Mesothelial cell of epicardium (in vitro differentiated cells): ENCODE results near the gene GPR32. TPM values are rescaled to one million over a fixed set of nuclear protein-coding genes. Genes with fewer than 3 reads are reported as not detected.

Experiments used
- DNase-seq, 2 experiments: peaks; one replicate each; pipeline ENCODE4 v3.0.0; 2021; ENCODE audit warnings: low spot score in 2 of 2; ENCODE audit not compliant: unreplicated experiment in 2 of 2
- H3K27ac Mint-ChIP-seq: 2 replicates; pipeline ENCODE4 v1.8.0; 2021; ENCODE audit warnings: mixed read lengths
- H3K27me3 Mint-ChIP-seq: 2 replicates; pipeline ENCODE4 v1.8.0; 2021; ENCODE audit warnings: low read depth, mixed read lengths
- H3K36me3 Mint-ChIP-seq: 2 replicates; pipeline ENCODE4 v1.8.0; 2021; ENCODE audit warnings: mixed read lengths
- H3K4me1 Mint-ChIP-seq: 2 replicates; pipeline ENCODE4 v1.8.0; 2021; ENCODE audit warnings: mixed read lengths
- H3K4me3 Mint-ChIP-seq: 2 replicates; pipeline ENCODE4 v1.8.0; 2021; ENCODE audit warnings: mild to moderate bottlenecking, moderate library complexity, mixed read lengths
- H3K9me3 Mint-ChIP-seq: 2 replicates; pipeline ENCODE4 v1.8.0; 2021; ENCODE audit warnings: mixed read lengths
- CTCF ChIP-seq: fragments of 200-600 bp; sonication (generic); IDR thresholded peaks from one replicate; pipeline ENCODE4 v1.5.0; 2021; ENCODE audit warnings: antibody characterized with exemption; ENCODE audit not compliant: unreplicated experiment
- total RNA-seq: library from RNA; stranded (reverse); gene quantifications from 3 replicates; pipeline ENCODE4 v1.2.1, GENCODE V29; 2021

GPR32 gene
- total RNA-seq, 1 donor from 2014 or later, result not detected

DNA sequence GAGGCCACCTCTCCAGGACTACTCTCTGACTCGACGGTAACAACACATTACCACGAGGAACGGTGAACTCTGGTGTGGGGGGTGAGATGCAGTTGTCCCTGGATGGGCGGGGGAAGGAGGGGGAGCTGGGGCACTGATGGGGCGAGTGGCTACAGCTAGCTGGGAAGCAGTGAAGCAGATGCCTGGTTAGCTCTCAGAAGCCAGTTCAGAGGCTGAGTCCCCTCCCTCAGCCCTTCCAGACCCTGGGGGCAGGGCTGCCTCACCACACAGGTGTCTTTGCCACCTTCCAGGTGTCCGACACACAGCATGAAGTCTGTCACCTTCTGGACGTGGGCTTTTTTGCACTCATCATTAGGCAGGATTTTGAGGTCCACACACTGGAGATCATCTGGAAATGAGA is 49.4 kb downstream of the GPR32 start:
- no peak for TF ChIP-seq CTCF
- Mint-ChIP-seq H3K4me3 (no peak overlapping the region), H3K9me3 (peaks cover 4% of the 10 kb centered on the region), H3K27ac (no peak overlapping the region), H3K4me1 (peaks cover 16% of the 10 kb centered on the region), H3K36me3 (no peaks in the 10 kb centered on the region), H3K27me3 (peaks cover 98% of the 10 kb centered on the region)
- DNase-seq, result no peak

DNA sequence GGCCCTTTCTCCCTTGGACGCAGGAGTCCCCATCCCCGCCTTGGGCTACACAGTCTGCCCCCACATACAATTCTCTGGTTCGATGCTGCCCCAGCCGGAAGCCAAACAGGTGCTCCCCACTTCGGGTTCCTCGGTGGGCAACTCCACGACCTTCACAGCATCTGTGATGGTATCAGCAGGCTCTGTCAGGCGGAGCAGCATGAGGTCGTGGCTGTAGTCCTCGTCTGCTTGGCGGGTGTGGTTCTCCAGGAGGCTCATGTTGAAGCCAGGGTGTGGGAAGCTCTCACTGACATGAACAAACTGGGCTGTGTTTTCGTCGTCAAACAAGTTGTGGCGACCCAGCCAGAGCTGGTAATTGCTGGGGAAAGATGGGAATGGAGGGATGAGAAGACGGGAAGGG is 49.8 kb downstream of the GPR32 start:
- Mint-ChIP-seq H3K27me3 (peaks cover 96% of the 10 kb centered on the region), H3K27ac (no peak overlapping the region), H3K4me1 (peaks cover 16% of the 10 kb centered on the region), H3K9me3 (peaks cover 4% of the 10 kb centered on the region), H3K4me3 (peak overlapping the region; percentile 29), H3K36me3 (no peaks in the 10 kb centered on the region)
- DNase-seq, result no peak
- no peak for TF ChIP-seq CTCF

- H3K4me3 Mint-ChIP-seq, result peak overlapping the region; percentile 29
- DNase-seq, result no peak
- H3K9me3 Mint-ChIP-seq, result peaks cover 4% of the 10 kb centered on the region
- H3K36me3 Mint-ChIP-seq, result no peaks in the 10 kb centered on the region
- peaks cover 92% of the 10 kb centered on the region for H3K27me3 Mint-ChIP-seq
- peaks cover 16% of the 10 kb centered on the region for H3K4me1 Mint-ChIP-seq
- no peak overlapping the region for H3K27ac Mint-ChIP-seq
- no peak for TF ChIP-seq CTCF
Measured at GRCh38 chr19:50820549-50821247, 50.4 kb downstream of the GPR32 start.

DNA sequence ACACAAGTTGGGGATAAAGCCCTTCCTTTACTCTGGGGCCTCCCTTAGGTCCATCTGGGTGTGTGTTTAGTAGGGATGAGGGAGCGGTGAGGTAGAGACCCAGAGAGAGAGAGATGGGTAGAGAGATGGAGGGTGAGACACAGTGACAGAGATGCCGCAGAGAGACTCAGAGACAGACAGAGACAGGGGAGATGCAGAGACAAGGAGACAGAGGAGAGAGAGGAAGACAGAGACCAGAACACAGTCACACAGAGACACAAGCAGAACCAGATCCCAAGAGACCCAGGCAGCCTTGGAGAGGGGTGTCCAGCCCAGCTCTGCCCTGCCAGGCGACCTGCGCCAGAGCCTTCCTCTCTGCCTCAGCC is 51.0 kb downstream of the GPR32 start:
- DNase-seq, result no peak
- Mint-ChIP-seq H3K4me1 (peaks cover 16% of the 10 kb centered on the region), H3K9me3 (peaks cover 2% of the 10 kb centered on the region), H3K36me3 (no peaks in the 10 kb centered on the region), H3K27ac (no peak overlapping the region), H3K27me3 (peaks cover 90% of the 10 kb centered on the region), H3K4me3 (no peak overlapping the region)
- no peak for TF ChIP-seq CTCF

Other genes starting within 250 kb of the GPR32 start
- 15.2 to 16.9 TPM (median 16.3 TPM) in 3 replicates for gene LRRC4B, start 202.0 kb upstream of the GPR32 start, total RNA-seq
- gene SYT3, start 130.6 kb upstream of the GPR32 start, total RNA-seq, result 0.31 to 0.77 TPM (median 0.60 TPM) in 3 replicates
- 3.0 to 5.0 TPM (median 3.5 TPM) in 3 replicates for gene C19orf81, start 121.0 kb upstream of the GPR32 start, total RNA-seq
- gene SHANK1, start 50.7 kb upstream of the GPR32 start, total RNA-seq, result 11.9 to 14.0 TPM (median 13.5 TPM) in 3 replicates
- 33.0 to 34.4 TPM (median 33.6 TPM) in 3 replicates for gene CLEC11A, start 47.1 kb upstream of the GPR32 start, total RNA-seq
- not detected in 3 replicates for gene ACP4, start 20.0 kb downstream of the GPR32 start, total RNA-seq
- gene KLK1, start 53.3 kb downstream of the GPR32 start, total RNA-seq, result 0.27 to 0.40 TPM in 2 of 3 replicates, not detected in the other
- gene KLK15, start 63.1 kb downstream of the GPR32 start, total RNA-seq, result not detected in 3 replicates
- not detected in 3 replicates for gene KLK3, start 84.5 kb downstream of the GPR32 start, total RNA-seq
- not detected in 3 replicates for gene KLK2, start 103.0 kb downstream of the GPR32 start, total RNA-seq
- not detected in 3 replicates for gene KLK4, start 140.9 kb downstream of the GPR32 start, total RNA-seq
- 8.9 to 11.5 TPM (median 9.5 TPM) in 3 replicates for gene KLK5, start 182.6 kb downstream of the GPR32 start, total RNA-seq
- 14.6 to 15.4 TPM (median 15.4 TPM) in 3 replicates for gene KLK6, start 199.1 kb downstream of the GPR32 start, total RNA-seq
- gene KLK7, start 213.5 kb downstream of the GPR32 start, total RNA-seq, result 0.52 to 1.3 TPM (median 0.97 TPM) in 3 replicates
- 5.4 to 8.6 TPM (median 6.9 TPM) in 3 replicates for gene KLK8, start 231.1 kb downstream of the GPR32 start, total RNA-seq
- 1.4 to 2.2 TPM (median 2.1 TPM) in 3 replicates for gene KLK10, start 249.2 kb downstream of the GPR32 start, total RNA-seq